ENCODE results near the gene CFP.

Gene CFP

DNA sequence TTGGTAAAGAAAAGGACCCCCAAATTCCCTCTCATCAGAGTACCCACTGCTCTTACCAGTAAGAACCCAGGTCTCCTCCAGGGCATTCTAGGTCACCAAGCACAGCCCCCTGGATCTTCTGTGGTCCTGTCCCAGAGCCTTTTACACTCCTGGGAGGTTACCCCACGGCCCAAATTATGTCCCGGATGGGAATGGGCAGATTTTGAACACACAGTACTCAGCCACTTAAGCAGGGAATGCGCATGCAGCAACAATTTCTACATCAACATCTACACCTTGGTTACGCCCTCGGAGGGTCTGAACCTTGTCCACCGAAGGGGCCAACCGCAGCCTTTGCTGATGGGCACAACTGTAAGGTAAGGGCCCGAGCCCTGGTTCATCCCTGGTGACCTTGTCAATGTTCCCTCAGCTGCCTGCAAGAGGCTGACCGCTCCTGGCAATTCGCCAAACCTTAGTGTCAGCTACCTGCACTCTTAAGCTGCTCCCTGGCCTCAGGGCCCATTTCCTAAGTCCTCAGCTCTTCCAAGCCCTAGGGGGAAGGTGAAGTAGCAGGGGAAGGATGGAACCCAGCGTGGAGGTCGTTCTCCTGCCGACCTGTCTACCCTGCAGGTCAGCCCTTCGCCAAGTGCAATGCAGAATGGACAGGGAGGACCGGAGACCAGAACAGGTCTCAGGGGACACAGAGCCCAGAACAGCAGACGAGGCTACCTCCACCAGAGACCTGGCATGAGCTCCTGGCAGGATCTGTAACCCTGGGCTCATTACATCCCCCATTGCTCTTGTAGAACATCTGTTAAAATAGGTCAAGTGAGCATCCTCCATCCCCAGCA, 41.6 kb downstream of the CFP start:
- intact Hi-C loops (cut with DNase I; ENCODE audit: low total_unique reads), result no loop called here
- Histone ChIP-seq H3K4me1 (peaks cover 0 to 9% (median 2%) of the 10 kb centered on the region in 4 donors), H3K4me3 (no peak overlapping the region), H3K36me3 (peaks cover 0 to 7% (median 0%) of the 10 kb centered on the region in 3 donors), H3K27me3 (no peaks in the 10 kb centered on the region), H3K9me3 (no peaks in the 10 kb centered on the region), H3K27ac (no peak overlapping the region)
- TF ChIP-seq, protein P1, sequence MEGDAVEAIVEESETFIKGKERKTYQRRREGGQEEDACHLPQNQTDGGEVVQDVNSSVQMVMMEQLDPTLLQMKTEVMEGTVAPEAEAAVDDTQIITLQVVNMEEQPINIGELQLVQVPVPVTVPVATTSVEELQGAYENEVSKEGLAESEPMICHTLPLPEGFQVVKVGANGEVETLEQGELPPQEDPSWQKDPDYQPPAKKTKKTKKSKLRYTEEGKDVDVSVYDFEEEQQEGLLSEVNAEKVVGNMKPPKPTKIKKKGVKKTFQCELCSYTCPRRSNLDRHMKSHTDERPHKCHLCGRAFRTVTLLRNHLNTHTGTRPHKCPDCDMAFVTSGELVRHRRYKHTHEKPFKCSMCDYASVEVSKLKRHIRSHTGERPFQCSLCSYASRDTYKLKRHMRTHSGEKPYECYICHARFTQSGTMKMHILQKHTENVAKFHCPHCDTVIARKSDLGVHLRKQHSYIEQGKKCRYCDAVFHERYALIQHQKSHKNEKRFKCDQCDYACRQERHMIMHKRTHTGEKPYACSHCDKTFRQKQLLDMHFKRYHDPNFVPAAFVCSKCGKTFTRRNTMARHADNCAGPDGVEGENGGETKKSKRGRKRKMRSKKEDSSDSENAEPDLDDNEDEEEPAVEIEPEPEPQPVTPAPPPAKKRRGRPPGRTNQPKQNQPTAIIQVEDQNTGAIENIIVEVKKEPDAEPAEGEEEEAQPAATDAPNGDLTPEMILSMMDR (IDR thresholded peaks at IDR 0.05), result no peak
- no peak for DNase-seq

DNA sequence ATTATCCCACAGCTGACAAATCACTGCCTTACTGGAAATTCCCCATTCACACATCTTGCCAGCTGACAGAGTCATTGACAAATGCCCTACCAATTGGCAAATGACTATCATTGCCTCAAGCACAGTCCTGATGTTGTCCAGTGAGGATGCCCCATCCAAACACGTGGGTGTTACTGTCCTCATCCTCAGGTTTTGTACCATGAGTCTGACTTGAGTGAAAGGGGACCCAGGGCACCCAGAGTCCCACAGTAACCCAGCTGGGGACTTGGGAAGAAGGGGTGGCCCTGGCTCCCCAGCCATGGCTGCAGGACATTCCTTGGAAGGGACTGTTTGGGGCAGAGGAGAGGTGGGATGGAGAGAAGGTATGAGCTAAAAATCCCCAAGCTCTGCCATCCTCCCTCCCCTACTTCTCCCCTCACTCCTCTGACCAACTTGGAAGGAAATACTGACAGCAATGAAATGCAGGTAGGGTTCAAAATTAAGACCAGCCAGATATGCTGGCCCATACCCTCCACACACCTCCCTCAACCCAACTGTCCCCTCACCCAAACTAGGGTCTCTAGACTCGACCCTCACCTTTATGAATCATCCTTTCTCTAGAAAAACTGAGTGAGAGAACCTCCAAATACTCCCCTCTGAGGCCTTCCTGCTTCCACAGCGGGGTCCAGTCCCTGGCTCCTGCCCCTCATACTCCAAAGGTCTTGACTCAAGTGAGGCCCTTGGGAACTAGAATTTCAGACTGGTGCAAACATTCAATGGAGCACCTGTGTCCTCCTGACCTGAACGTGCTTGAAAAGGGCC, 42.4 kb downstream of the CFP start:
- TF ChIP-seq, protein P1 (IDR thresholded peaks at IDR 0.05), result no peak
- no peak overlapping the region for H3K4me3 ChIP-seq
- H3K27me3 ChIP-seq, result no peaks in the 10 kb centered on the region
- no peak overlapping the region for H3K27ac ChIP-seq
- intact Hi-C loops (cut with DNase I; ENCODE audit: low total_unique reads), result no loop called here
- H3K9me3 ChIP-seq, result no peaks in the 10 kb centered on the region
- peaks cover 0 to 7% (median 0%) of the 10 kb centered on the region in 3 donors for H3K36me3 ChIP-seq
- DNase-seq, result no peak
- peaks cover 0 to 13% (median 3%) of the 10 kb centered on the region in 4 donors for H3K4me1 ChIP-seq

DNA sequence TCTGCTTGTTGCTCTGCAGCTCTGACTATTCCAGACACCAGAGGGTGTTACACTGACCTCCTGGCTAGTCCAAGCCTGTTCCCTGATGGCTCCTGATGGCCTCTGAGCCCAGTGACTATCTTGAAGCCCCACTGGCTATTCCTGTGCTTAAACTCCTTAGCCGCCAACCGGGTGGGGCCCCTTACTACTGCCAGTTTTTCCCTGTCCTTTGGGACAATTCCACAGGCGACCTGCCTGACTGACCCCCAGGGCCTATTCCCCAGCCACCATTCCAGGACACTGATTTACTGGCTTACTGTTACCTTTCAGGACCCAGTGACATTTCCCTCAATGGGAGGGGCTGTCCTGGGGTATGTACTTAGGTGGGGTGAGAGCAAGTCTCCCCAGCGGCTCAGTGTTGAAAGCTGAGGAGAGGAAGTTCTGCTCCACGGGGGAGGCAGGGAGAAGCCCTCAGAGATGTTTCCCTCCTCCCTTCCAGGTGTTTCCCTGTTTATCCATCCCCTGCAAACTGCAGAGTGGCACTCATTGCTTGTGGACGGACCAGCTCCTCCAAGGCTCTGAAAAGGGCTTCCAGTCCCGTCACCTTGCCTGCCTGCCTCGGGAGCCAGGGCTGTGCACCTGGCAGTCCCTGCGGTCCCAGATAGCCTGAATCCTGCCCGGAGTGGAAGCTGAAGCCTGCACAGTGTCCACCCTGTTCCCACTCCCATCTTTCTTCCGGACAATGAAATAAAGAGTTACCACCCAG, 43.5 kb downstream of the CFP start:
- H3K4me1 ChIP-seq, result peaks cover 0 to 18% (median 3%) of the 10 kb centered on the region in 4 donors
- no peak for DNase-seq
- H3K4me3 ChIP-seq, result no peak overlapping the region
- TF ChIP-seq, protein P1 (IDR thresholded peaks at IDR 0.05), result no peak
- H3K36me3 ChIP-seq, result peaks cover 0 to 7% (median 0%) of the 10 kb centered on the region in 3 donors
- no peaks in the 10 kb centered on the region for H3K9me3 ChIP-seq
- H3K27me3 ChIP-seq, result no peaks in the 10 kb centered on the region
- no peak overlapping the region for H3K27ac ChIP-seq
- intact Hi-C loops (cut with DNase I; ENCODE audit: low total_unique reads), result no loop called here

DNA sequence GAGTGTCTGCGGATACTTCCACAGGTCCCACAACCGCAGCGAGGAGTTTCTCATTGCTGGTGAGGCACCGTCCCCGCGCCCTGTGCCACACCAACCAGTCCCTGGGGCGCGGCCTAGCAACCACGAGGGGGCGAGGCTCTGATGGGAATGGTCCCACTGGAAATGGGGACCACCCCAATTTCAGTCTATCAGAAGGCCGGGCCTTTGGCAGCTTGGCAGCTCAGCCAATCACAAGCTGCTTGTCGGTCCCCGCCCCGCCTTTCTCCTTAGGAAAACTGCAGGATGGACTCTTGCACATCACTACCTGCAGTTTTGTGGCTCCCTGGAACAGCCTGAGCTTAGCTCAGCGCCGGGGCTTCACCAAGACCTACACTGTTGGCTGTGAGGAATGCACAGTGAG, 44.5 kb downstream of the CFP start:
- Histone ChIP-seq H3K27ac (no peak overlapping the region), H3K4me1 (peaks cover 0 to 18% (median 3%) of the 10 kb centered on the region in 4 donors), H3K27me3 (no peaks in the 10 kb centered on the region), H3K36me3 (peaks cover 0 to 7% (median 0%) of the 10 kb centered on the region in 3 donors), H3K9me3 (no peaks in the 10 kb centered on the region), H3K4me3 (no peak overlapping the region)
- DNase-seq, result no peak
- intact Hi-C loops (cut with DNase I; ENCODE audit: low total_unique reads), result no loop called here
- TF ChIP-seq, protein P1 (IDR thresholded peaks at IDR 0.05), result no peak

DNA sequence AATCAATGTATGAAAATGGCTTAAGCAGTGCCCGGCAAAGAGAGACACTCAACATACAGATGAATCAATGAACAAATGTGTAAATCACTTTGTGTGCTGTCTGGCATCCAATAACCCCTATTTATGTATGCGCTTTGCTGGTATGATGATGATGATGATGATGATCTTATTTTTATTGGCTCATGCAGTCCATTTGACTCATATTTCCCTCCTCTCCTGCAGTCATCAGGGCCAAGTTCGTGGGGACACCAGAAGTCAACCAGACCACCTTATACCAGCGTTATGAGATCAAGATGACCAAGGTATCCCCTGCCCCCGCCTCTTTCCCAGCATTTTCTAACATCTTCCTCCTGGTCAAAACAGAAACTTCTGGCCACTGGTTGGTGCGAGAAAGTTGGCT, 45.0 kb downstream of the CFP start:
- peak overlapping the region in 1 of 2 donors; percentile 91 for H3K27ac ChIP-seq
- H3K4me1 ChIP-seq, result peaks cover 0 to 18% (median 3%) of the 10 kb centered on the region in 4 donors
- intact Hi-C loops (cut with DNase I; ENCODE audit: low total_unique reads), result no loop called here
- H3K36me3 ChIP-seq, result peaks cover 0 to 7% (median 0%) of the 10 kb centered on the region in 3 donors
- H3K9me3 ChIP-seq, result no peaks in the 10 kb centered on the region
- no peak for DNase-seq
- no peak overlapping the region for H3K4me3 ChIP-seq
- TF ChIP-seq, protein P1 (IDR thresholded peaks at IDR 0.05), result no peak
- no peaks in the 10 kb centered on the region for H3K27me3 ChIP-seq
